Glutamatergic neuron (in vitro differentiated cells): ENCODE data around the gene ISG15. TPM values are rescaled to one million over a fixed set of nuclear protein-coding genes. Genes with fewer than 3 reads are reported as not detected.

Experiments used
- DNase-seq: peaks from one replicate; pipeline ENCODE4 v3.0.0; 2022
- H3K27ac Mint-ChIP-seq: one replicate; pipeline ENCODE4 v1.8.0; 2020; ENCODE audit warnings: mild to moderate bottlenecking, mixed read lengths, inconsistent platforms; ENCODE audit not compliant: unreplicated experiment
- H3K27me3 Mint-ChIP-seq: one replicate; pipeline ENCODE4 v1.8.0; 2020; ENCODE audit warnings: mild to moderate bottlenecking, moderate library complexity, mixed read lengths, inconsistent platforms; ENCODE audit not compliant: unreplicated experiment
- H3K36me3 Mint-ChIP-seq: one replicate; pipeline ENCODE4 v1.8.0; 2020; ENCODE audit warnings: mild to moderate bottlenecking, mixed read lengths, inconsistent platforms; ENCODE audit not compliant: unreplicated experiment
- H3K4me1 Mint-ChIP-seq: one replicate; pipeline ENCODE4 v1.8.0; 2020; ENCODE audit warnings: mild to moderate bottlenecking, low read depth, mixed read lengths, inconsistent platforms; ENCODE audit not compliant: unreplicated experiment
- H3K4me3 Mint-ChIP-seq: one replicate; pipeline ENCODE4 v1.8.0; 2020; ENCODE audit warnings: mild to moderate bottlenecking, mixed read lengths, inconsistent platforms; ENCODE audit not compliant: unreplicated experiment
- H3K9me3 Mint-ChIP-seq: one replicate; pipeline ENCODE4 v1.8.0; 2020; ENCODE audit warnings: mild to moderate bottlenecking, moderate library complexity, mixed read lengths, inconsistent platforms; ENCODE audit not compliant: unreplicated experiment
- CTCF ChIP-seq: fragments of 200-600 bp; sonication (generic); IDR thresholded peaks from one replicate; pipeline ENCODE4 v1.5.0; 2021; ENCODE audit not compliant: partially characterized antibody, unreplicated experiment
- total RNA-seq: library from RNA; stranded (reverse); fragmentation: NEBNext Ultra II Directional; extraction: Animal tissue kit (Norgen Biotek cat#: 25700); gene quantifications from one replicate; pipeline ENCODE4 v1.2.1, GENCODE V29; 2021; ENCODE audit not compliant: unreplicated experiment

The ISG15 gene
- total RNA-seq, 1 donor from 2014 or later: 18.4 TPM

- Mint-ChIP-seq H3K27ac (no peak overlapping the region), H3K4me3 (peak overlapping the region; percentile 72), H3K27me3 (peaks cover 16% of the 10 kb centered on the region), H3K36me3 (no peaks in the 10 kb centered on the region), H3K9me3 (peaks cover 15% of the 10 kb centered on the region), H3K4me1 (peaks cover 21% of the 10 kb centered on the region)
- no peak for TF ChIP-seq CTCF
- no peak for DNase-seq
Observed at GRCh38 chr1:1038694-1039093, 25.4 kb downstream of the ISG15 start.

DNA sequence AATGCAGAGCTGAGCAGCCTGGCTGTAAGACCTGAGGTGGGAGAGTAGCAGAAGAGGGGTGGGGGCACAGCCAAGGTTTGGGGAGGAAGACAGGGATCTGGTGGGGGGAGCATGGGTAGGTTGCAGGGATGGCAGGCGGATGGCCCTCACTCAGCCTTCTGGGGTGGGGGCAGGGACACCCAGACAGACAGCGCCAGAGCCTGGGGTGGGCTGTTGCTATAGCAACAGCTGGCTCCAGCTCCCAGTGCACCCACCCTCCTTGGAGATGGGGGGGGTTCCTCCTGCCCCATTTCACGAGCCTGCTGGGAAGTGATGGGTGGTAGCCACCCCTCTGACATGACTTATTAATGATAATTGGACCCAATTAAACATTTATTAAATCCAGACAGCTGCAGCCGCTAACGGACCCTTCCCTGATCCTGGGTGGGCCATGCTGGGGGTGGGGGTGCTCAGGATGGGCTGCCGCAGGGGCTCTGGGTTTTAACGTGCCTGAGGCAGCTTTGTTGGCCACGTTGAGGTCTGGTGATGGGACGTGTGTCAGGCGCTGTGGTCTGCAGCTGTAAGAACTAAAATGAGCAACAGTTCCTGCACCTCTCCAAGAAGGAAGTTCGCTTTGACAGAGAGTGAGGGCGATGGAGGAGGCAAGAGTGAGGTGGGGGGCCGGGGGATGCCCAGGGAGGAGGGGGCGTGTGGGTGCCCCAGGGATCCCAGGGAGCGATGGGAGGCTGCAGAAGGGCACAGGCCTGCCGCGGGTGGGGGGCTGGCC lies 26.0 kb downstream of the ISG15 start:
- Mint-ChIP-seq H3K27me3 (peaks cover 16% of the 10 kb centered on the region), H3K4me1 (peaks cover 21% of the 10 kb centered on the region), H3K4me3 (peak overlapping the region; percentile 84), H3K9me3 (peaks cover 16% of the 10 kb centered on the region), H3K27ac (peak overlapping the region; percentile 87), H3K36me3 (no peaks in the 10 kb centered on the region)
- TF ChIP-seq CTCF: no peak
- DNase-seq: no peak

DNA sequence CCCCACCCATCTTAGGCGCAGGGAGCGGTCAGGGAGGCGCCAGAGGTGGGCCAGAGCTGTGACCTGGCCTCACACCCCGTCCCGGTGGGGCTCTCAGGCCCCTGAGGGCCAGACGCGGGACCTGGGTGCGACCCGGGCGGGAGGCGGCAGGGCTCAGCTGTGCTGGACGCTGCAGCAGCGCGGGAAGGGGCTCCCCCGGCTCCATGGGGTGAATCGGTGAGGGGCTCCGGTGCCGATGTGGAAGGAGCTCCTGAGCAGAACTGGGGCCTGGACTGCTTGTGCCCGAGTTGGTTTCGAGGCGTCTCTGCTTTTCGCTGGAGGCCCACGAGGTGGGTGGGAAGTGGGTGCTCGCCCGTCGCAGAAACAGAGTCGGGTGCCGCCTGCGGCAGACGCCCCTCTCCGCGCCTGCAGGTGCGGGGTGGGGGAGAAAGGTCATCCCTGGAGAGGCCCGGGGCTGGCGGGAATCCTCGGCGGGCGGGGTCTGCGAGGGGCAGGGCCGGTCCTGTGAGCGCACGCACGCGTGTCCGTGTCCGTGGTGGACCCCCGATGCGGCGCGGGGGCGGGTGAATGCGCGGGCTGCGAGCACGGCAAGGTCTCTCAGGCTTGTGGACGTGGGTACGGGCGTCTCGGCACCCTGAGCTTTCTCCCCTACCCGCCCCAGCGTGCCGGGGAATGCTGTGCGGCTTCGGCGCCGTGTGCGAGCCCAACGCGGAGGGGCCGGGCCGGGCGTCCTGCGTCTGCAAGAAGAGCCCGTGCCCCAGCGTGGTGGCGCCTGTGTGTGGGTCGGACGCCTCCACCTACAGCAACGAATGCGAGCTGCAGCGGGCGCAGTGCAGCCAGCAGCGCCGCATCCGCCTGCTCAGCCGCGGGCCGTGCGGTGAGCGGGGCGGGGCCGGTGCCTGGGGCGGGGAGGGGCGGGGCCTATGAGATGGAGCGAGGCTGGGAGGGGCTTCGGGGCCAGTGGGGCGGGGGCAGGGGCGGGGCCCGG lies 27.0 kb downstream of the ISG15 start:
- Mint-ChIP-seq H3K4me3 (peak overlapping the region; percentile 84), H3K36me3 (peaks cover 4% of the 10 kb centered on the region)
- TF ChIP-seq CTCF: no peak

DNA sequence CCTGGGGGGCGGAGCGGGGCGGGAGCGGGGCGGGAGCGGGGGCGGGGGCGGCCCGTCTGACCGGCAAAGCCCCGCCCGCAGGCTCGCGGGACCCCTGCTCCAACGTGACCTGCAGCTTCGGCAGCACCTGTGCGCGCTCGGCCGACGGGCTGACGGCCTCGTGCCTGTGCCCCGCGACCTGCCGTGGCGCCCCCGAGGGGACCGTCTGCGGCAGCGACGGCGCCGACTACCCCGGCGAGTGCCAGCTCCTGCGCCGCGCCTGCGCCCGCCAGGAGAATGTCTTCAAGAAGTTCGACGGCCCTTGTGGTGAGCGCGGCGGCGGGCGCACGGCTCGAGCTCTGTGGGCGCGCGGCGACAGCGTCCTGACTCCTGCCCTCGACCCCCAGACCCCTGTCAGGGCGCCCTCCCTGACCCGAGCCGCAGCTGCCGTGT lies 27.8 kb downstream of the ISG15 start:
- H3K27ac Mint-ChIP-seq: no peak overlapping the region
- DNase-seq: no peak
- TF ChIP-seq CTCF: no peak

More for the DNA sequence above, 27.0 kb downstream of the ISG15 start:
- peaks cover 19% of the 10 kb centered on the region for H3K9me3 Mint-ChIP-seq
- H3K27ac Mint-ChIP-seq: peak overlapping the region; percentile 87
- H3K27me3 Mint-ChIP-seq: peaks cover 20% of the 10 kb centered on the region
- peak; percentile 85 for DNase-seq
- peaks cover 21% of the 10 kb centered on the region for H3K4me1 Mint-ChIP-seq

More for the DNA sequence above, 27.8 kb downstream of the ISG15 start:
- Mint-ChIP-seq H3K9me3 (peaks cover 14% of the 10 kb centered on the region), H3K4me1 (peaks cover 17% of the 10 kb centered on the region), H3K4me3 (no peak overlapping the region), H3K36me3 (peaks cover 4% of the 10 kb centered on the region), H3K27me3 (peaks cover 19% of the 10 kb centered on the region)
